Measurements from ENCODE around the gene SH3BP2. TPM values are rescaled to one million over a fixed set of nuclear protein-coding genes. Genes with fewer than 3 reads are reported as not detected.

SH3BP2 gene
- total and polyA plus RNA-seq, 9 donors = 5.3 to 46.9 (median 22.7) TPM

DNA sequence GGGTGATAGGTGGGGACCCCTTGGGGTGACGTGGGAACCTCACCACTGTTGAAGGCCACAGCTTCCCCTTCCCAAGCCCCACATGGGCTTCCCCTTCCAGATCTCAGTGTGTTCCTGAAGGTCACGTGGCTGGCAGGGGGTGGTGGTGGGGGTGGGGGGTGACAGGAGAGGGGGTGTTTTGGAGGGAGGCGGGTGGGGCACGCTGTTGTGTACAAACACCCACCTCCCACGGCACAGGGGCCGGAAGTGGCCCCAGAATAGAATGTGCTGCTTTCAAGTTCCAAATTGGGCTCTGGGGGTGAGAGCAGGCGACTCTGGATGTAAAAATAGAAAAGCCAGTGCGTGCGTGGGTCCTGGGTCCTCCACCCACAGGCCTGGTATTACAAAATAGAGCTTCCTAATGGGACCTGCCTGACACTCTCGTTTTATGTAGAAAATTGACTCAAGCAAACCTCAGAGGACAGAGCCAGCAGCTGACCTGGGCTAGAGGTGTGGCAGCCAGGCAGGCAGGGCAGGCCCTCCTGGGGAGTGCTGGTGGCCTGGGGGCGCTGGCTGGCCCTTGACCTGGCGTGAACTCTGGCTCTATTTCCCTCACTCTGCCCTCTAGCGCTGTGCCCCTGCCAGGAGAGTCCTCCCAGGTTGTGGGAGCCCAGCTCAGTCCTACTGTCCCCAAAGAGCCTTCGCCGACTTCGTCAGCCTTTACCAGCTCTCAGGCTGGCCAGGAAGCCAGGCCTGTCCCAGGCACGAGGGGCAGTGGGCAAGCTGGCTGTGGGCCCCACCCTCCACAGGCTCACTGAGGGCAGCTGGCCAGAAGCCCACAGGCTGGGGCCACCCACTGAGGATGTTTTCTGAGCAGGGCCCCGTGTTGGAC, 5.4 kb upstream of the SH3BP2 start:
- no peaks in the 10 kb centered on the region for H3K27me3 ChIP-seq
- DNase-seq = peak in 2 of 5 donors; percentile 9 to 20
- no peaks in the 10 kb centered on the region for H3K9me3 ChIP-seq
- intact Hi-C loops (cut with DNase I) = no loop called here
- TF ChIP-seq EP300 (IDR thresholded peaks at IDR 0.05) (no peak), POLR2A (IDR thresholded peaks at IDR 0.05) (no peak)
- TF ChIP-seq, protein P1, sequence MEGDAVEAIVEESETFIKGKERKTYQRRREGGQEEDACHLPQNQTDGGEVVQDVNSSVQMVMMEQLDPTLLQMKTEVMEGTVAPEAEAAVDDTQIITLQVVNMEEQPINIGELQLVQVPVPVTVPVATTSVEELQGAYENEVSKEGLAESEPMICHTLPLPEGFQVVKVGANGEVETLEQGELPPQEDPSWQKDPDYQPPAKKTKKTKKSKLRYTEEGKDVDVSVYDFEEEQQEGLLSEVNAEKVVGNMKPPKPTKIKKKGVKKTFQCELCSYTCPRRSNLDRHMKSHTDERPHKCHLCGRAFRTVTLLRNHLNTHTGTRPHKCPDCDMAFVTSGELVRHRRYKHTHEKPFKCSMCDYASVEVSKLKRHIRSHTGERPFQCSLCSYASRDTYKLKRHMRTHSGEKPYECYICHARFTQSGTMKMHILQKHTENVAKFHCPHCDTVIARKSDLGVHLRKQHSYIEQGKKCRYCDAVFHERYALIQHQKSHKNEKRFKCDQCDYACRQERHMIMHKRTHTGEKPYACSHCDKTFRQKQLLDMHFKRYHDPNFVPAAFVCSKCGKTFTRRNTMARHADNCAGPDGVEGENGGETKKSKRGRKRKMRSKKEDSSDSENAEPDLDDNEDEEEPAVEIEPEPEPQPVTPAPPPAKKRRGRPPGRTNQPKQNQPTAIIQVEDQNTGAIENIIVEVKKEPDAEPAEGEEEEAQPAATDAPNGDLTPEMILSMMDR (IDR thresholded peaks at IDR 0.05) = no peak
- H3K4me3 ChIP-seq = no peak overlapping the region
- H3K27ac ChIP-seq = no peak overlapping the region
- no peaks in the 10 kb centered on the region for H3K4me1 ChIP-seq (ENCODE audit: insufficient read depth)
- no peaks in the 10 kb centered on the region for H3K36me3 ChIP-seq
- WGBS, 3 donors = 71 to 76% (median 74%) methylated on average over 18 of the region's 18 CpGs

DNA sequence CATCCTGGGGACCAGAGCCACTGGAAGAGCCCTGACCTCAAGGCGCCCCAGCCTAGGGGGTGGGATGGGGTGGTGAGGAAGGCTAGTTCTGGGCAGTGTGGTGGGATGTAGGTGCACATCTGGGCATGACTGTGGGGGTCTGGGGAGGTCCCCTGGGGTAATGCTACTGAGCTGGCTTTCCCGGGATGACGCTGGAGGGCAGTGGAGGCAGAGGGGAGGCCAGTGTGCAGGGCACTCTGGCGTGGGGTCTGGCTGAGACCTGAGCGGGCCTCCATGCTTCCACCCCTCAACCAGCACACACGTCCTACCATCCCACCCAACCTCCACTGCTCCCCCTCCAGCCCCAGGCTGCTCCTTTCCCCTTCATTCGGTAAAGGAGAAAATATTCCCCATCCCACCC, 4.8 kb upstream of the SH3BP2 start:
- TF ChIP-seq, protein P1 (IDR thresholded peaks at IDR 0.05) = no peak
- TF ChIP-seq EP300 (IDR thresholded peaks at IDR 0.05) (no peak), POLR2A (IDR thresholded peaks at IDR 0.05) (no peak)
- H3K27me3 ChIP-seq = no peaks in the 10 kb centered on the region
- intact Hi-C loops (cut with DNase I) = no loop called here
- H3K36me3 ChIP-seq = no peaks in the 10 kb centered on the region
- H3K9me3 ChIP-seq = no peaks in the 10 kb centered on the region
- H3K4me1 ChIP-seq (ENCODE audit: insufficient read depth) = no peaks in the 10 kb centered on the region
- H3K4me3 ChIP-seq = no peak overlapping the region
- no peak overlapping the region for H3K27ac ChIP-seq
- DNase-seq = peak in 1 of 5 donors; percentile 6
- 79 to 85% (median 83%) methylated on average over 5 to 7 of the region's 7 CpGs for WGBS, 3 donors

DNA sequence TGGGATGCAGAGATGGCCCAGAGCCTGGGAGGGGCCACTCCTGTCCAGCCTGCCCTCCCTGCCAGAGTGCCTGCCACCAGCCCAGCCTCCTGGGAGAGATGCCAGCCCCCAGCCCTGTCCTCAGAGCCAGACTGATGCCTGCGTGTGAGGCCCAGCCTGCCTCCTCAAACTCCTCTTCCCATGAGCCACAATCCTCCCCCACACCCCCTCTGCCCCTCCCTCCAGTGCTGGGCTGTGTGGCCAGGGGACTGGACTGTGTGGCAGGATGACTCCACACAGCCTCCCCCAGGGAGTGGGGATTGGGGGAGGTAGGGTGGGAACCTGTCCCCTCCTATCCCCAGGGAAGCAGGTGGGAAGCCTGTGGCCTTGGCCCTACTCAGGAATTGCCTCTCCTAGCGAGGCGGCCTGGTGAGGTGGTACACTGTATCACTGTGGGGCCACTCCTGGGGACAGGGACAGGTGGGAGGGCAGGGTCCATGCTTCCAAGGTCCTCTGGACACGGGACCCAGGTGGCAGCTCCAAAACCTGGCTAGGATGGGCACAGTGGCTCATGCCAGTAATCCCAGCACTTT, 4.3 kb upstream of the SH3BP2 start:
- 55 to 73% (median 63%) methylated on average over 4 of the region's 4 CpGs for WGBS, 3 donors
- peaks cover under 1% of the 10 kb centered on the region for H3K4me1 ChIP-seq (ENCODE audit: insufficient read depth)
- no peaks in the 10 kb centered on the region for H3K36me3 ChIP-seq
- intact Hi-C loops (cut with DNase I) = no loop called here
- H3K27ac ChIP-seq = no peak overlapping the region
- no peak overlapping the region for H3K4me3 ChIP-seq
- DNase-seq = peak in 4 of 5 donors; percentile 25 to 49 (median 33)
- H3K27me3 ChIP-seq = no peaks in the 10 kb centered on the region
- TF ChIP-seq, protein P1 (IDR thresholded peaks at IDR 0.05) = no peak
- no peak for TF ChIP-seq EP300 (IDR thresholded peaks at IDR 0.05)
- TF ChIP-seq POLR2A (IDR thresholded peaks at IDR 0.05) = no peak
- H3K9me3 ChIP-seq = no peaks in the 10 kb centered on the region

DNA sequence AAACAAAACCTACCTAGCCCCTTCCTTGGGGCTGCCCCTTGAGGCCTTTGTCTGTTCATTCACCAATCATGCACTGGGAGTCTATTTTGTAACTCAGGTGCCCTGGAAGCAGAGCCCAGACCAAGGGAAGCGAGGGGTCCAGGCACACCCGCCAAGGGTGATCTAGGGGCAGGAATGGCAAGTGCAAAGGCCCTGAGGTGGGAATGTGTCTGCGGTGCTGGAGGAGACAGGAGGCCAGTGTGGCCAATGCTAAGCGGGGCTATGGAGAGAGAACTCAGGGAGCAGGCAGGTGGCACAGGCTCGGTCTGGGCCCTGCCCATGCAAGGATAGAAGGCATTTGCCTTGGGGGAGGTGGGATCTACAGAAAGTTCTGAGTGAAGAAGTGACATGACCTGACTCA, 3.5 kb upstream of the SH3BP2 start:
- Histone ChIP-seq H3K36me3 (no peaks in the 10 kb centered on the region), H3K4me1 (ENCODE audit: insufficient read depth) (peaks cover 5% of the 10 kb centered on the region), H3K4me3 (no peak overlapping the region), H3K27me3 (no peaks in the 10 kb centered on the region), H3K27ac (no peak overlapping the region), H3K9me3 (no peaks in the 10 kb centered on the region)
- no peak for TF ChIP-seq POLR2A (IDR thresholded peaks at IDR 0.05)
- TF ChIP-seq EP300 (IDR thresholded peaks at IDR 0.05) = no peak
- TF ChIP-seq, protein P1 (IDR thresholded peaks at IDR 0.05) = no peak
- DNase-seq = no peak
- intact Hi-C loops (cut with DNase I) = no loop called here
- 94 to 97% (median 94%) methylated on average over 5 of the region's 5 CpGs for WGBS, 3 donors
